ENCODE data around the gene CTPS1.

- TF ChIP-seq EZH2 (IDR thresholded peaks at IDR 0.05; ENCODE audit: borderline replicate concordance, low read depth, low read length, poor library complexity, severe bottlenecking) (no peak), CTCF (conservative IDR thresholded peaks at IDR 0.05; ENCODE audit: low read depth, low read length) (no peak)
Measured at GRCh38 chr1:40939320-40940059, 40.0 kb upstream of the CTPS1 start.
